Activated B cell treated with CpG ODN at 0.5 μM for 24 hours (primary cell): ENCODE measurements around the gene UFC1. TPM values are rescaled to one million over a fixed set of nuclear protein-coding genes. Genes with fewer than 3 reads are reported as not detected.
A peak's percentile ranks its signal among the peaks of the same experiment; 100 is the strongest.

Experiments used
- ATAC-seq: fragments of 200-7000 bp; cut with Tn5 transposase; one replicate; pipeline ENCODE4 v1.10.0; 2021; ENCODE audit warnings: low read depth, mild to moderate bottlenecking, moderate library complexity
- CTCF ChIA-PET: fragments of 350-600 bp; sonication (Branson Sonifier 250); formaldehyde crosslinking; loops from one replicate; lab custom pipeline; 2021; ENCODE audit warnings: antibody characterized with exemption; lab: Charles Lee
- POLR2A ChIA-PET: fragments of 350-600 bp; sonication (Branson Sonifier 250); formaldehyde crosslinking; loops from one replicate; lab custom pipeline; 2021; ENCODE audit warnings: antibody characterized with exemption; lab: Charles Lee
- DNase-seq: peaks from one replicate; pipeline ENCODE4 v3.0.0; 2022
- H3K27ac Mint-ChIP-seq: one replicate; pipeline ENCODE4 v1.8.0; 2020; ENCODE audit warnings: mixed read lengths
- H3K27me3 Mint-ChIP-seq: one replicate; pipeline ENCODE4 v1.8.0; 2021; ENCODE audit warnings: mixed read lengths
- H3K36me3 Mint-ChIP-seq: one replicate; pipeline ENCODE4 v1.8.0; 2021; ENCODE audit warnings: low read depth, mixed read lengths
- H3K4me1 Mint-ChIP-seq: one replicate; pipeline ENCODE4 v1.8.0; 2021; ENCODE audit warnings: mixed read lengths
- H3K4me3 Mint-ChIP-seq: one replicate; pipeline ENCODE4 v1.8.0; 2020; ENCODE audit warnings: mild to moderate bottlenecking, mixed read lengths
- H3K9me3 Mint-ChIP-seq: one replicate; pipeline ENCODE4 v1.8.0; 2020; ENCODE audit warnings: mixed read lengths
- intact Hi-C: fragments of 100-400 bp; cut with micrococcal nuclease; formaldehyde crosslinking; loops from one replicate; pipeline ENCODE4 v1.15.1; 2024
- total RNA-seq: library from RNA; stranded (reverse); gene quantifications from 2 replicates; pipeline ENCODE4 v1.2.3, GENCODE V29; 2022
- TF ChIP-seq, protein P1 (sequence below): fragments of 200-600 bp; IDR thresholded peaks from one replicate; pipeline ENCODE4 v1.8.0; 2022; ENCODE audit warnings: antibody characterized with exemption, mild to moderate bottlenecking

The UFC1 gene
- total RNA-seq, 1 donor from 2014 or later = 107 TPM

DNA sequence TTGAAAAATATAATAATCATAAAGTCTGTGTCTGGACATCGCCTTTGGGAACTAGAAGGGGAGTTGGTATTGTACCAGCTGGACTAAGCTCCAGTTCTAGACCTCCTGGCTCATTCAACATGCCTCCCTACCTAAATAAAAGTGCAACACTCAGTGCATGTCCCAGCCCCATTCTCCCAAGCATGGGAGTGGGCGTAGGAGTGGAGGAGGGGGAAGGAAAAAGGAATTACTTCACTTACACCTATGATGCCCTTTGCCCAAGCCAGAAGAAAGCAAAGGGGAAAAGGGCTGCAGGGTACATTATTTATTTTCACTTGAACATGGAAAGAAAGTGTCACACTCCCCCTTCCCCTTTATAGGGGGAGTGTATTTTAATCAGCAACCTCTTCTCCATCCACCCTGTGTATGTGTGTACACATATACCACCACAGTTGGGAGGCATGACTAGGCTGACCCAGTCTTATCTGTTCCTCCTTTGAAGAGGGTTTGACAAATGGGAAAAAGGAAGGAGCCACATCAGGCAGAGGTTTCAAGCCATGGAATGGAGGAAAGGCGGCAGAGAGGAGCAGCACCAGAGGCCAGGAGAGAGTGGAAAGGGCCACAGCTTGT is 32.6 kb upstream of the UFC1 start:
- peaks cover 66% of the 10 kb centered on the region for H3K4me1 Mint-ChIP-seq
- ATAC-seq (no peak), DNase-seq (no peak)
- peaks cover 71% of the 10 kb centered on the region for H3K36me3 Mint-ChIP-seq
- intact Hi-C loops = no loop called here
- H3K4me3 Mint-ChIP-seq = peak overlapping the region; percentile 28
- POLR2A ChIA-PET = interaction anchor here (0.6 to 2.5 kb wide), 12 partner anchors 11 to 720 kb away, joined by 3 to 23 read pairs (median 4); partner anchors contain the start of genes DEDD, TSTD1, UFC1 and USF1
- TF ChIP-seq, protein P1, sequence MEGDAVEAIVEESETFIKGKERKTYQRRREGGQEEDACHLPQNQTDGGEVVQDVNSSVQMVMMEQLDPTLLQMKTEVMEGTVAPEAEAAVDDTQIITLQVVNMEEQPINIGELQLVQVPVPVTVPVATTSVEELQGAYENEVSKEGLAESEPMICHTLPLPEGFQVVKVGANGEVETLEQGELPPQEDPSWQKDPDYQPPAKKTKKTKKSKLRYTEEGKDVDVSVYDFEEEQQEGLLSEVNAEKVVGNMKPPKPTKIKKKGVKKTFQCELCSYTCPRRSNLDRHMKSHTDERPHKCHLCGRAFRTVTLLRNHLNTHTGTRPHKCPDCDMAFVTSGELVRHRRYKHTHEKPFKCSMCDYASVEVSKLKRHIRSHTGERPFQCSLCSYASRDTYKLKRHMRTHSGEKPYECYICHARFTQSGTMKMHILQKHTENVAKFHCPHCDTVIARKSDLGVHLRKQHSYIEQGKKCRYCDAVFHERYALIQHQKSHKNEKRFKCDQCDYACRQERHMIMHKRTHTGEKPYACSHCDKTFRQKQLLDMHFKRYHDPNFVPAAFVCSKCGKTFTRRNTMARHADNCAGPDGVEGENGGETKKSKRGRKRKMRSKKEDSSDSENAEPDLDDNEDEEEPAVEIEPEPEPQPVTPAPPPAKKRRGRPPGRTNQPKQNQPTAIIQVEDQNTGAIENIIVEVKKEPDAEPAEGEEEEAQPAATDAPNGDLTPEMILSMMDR = no peak
- H3K27me3 Mint-ChIP-seq = no peaks in the 10 kb centered on the region
- CTCF ChIA-PET = interaction anchor here (1.2 kb wide), 1 partner anchor 17 kb away, joined by 3 read pairs; no protein-coding TSS in a partner anchor
- H3K27ac Mint-ChIP-seq = peak overlapping the region; percentile 80
- H3K9me3 Mint-ChIP-seq = no peaks in the 10 kb centered on the region

DNA sequence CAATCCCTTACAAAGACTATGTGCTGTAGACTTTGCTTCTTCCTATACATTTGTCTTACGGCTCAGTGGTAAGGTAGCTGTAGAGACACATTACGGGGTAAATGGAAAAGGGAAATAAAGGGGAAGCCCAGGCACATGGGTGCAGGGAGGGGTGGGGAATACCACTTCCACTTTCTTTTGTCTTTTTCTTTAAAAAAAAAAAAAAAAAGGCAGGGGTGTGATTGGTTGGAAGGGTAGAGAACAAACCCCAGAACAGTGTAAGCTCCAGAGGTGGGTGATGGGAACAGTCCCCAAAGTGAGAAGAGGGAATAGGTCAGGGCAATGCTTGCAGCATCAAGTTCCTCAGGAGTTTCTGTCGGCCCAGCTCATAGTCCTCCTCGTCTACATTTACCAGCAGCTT is 31.9 kb upstream of the UFC1 start:
- Mint-ChIP-seq H3K36me3 (peaks cover 75% of the 10 kb centered on the region), H3K27me3 (no peaks in the 10 kb centered on the region), H3K27ac (peak overlapping the region; percentile 80), H3K9me3 (no peaks in the 10 kb centered on the region), H3K4me3 (peak overlapping the region; percentile 29), H3K4me1 (peaks cover 64% of the 10 kb centered on the region)
- TF ChIP-seq, protein P1 = no peak
- DNase-seq = no peak
- ChIA-PET POLR2A (interaction anchor here (0.6 to 2.5 kb wide), 15 partner anchors 11 to 721 kb away, joined by 3 to 23 read pairs (median 4); partner anchors contain the start of genes DEDD, TSTD1, UFC1 and USF1), CTCF (interaction anchor here (1.2 kb wide), 2 partner anchors 16 to 125 kb away, joined by 3 read pairs; no protein-coding TSS in a partner anchor)
- intact Hi-C loops = no loop called here
- ATAC-seq = peak; percentile 10

DNA sequence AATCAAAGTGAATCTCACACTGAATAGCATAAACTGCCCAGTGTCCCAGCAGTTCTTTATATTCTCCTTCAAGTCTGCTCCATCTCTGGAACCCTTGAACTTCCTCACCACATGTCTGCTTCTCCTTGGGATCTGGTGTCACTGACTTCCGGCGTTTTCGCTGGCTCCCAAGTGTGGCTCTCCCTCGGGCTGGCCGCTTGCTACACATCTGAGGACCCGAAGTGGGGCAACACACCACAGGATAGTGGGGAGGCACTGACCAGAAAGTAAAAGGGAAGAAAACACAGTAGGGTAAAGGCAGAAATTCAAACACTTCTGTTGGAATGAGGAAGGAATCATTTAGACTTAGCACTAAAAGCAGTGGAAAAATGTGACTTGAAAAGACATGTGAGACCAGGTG is 30.8 kb upstream of the UFC1 start:
- TF ChIP-seq, protein P1 = no peak
- Mint-ChIP-seq H3K4me1 (peaks cover 62% of the 10 kb centered on the region), H3K27ac (peak overlapping the region; percentile 80), H3K36me3 (peaks cover 80% of the 10 kb centered on the region), H3K9me3 (no peaks in the 10 kb centered on the region), H3K4me3 (no peak overlapping the region), H3K27me3 (no peaks in the 10 kb centered on the region)
- ChIA-PET POLR2A (interaction anchor here (0.6 to 2.5 kb wide), 3 partner anchors 10 to 1092 kb away, joined by 4 to 23 read pairs (median 4); partner anchors contain the start of gene DEDD), CTCF (interaction anchor here (1.2 kb wide), 1 partner anchor 126 kb away, joined by 3 read pairs; no protein-coding TSS in a partner anchor)
- no peak for DNase-seq
- no peak for ATAC-seq
- intact Hi-C loops = no loop called here

DNA sequence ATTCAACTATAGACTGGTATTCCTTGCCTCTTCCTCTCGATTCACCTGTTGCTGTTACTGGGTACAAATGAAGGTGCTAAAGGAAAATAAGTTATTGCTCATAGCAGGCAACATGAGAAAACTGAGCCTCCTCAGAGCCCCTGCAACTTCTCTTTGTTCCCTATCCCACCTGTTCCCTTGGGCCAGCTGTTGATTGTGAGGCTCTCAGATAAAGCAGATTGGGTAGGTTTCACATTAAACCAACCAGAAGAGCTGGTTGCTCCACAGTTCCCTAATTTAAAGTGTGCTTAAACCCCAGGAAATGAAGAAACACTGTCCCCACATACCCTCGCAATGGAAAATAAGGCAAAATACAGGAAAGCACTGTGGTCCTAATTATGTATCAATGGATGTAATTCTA is 26.1 kb upstream of the UFC1 start:
- peaks cover 76% of the 10 kb centered on the region for H3K36me3 Mint-ChIP-seq
- intact Hi-C loops = no loop called here
- peaks cover 47% of the 10 kb centered on the region for H3K4me1 Mint-ChIP-seq
- ChIA-PET CTCF (no interaction called here), POLR2A (interaction anchor here (0.6 to 2.2 kb wide), 3 partner anchors 10 to 611 kb away, joined by 3 to 6 read pairs (median 3); partner anchors contain the start of genes NIT1, PFDN2 and PPOX)
- TF ChIP-seq, protein P1 = no peak
- no peak for DNase-seq
- no peaks in the 10 kb centered on the region for H3K27me3 Mint-ChIP-seq
- no peak overlapping the region for H3K4me3 Mint-ChIP-seq
- no peak overlapping the region for H3K27ac Mint-ChIP-seq
- no peak for ATAC-seq
- no peaks in the 10 kb centered on the region for H3K9me3 Mint-ChIP-seq
